ENCODE data around the gene TGFBR2. TPM values are rescaled to one million over a fixed set of nuclear protein-coding genes. Genes with fewer than 3 reads are reported as not detected.

Gene TGFBR2
- total RNA-seq, 4 donors from 2014 or later, result 338 to 406 (median 350) TPM

- WGBS, 2 donors, result 11 to 12% methylated on average over 9 of the region's 9 CpGs
- H3K27me3 ChIP-seq, result no peaks in the 10 kb centered on the region
- H3K27ac ChIP-seq, result peak overlapping the region; percentile 6 to 87 (median 76)
- H3K36me3 ChIP-seq, result peaks cover 0 to 58% (median 4%) of the 10 kb centered on the region in 3 donors
- DNase-seq (ENCODE audit: low spot score in 2 of 2), result no peak
- TF ChIP-seq POLR2A (IDR thresholded peaks at IDR 0.05), result no peak
- no peak for TF ChIP-seq EP300 (IDR thresholded peaks at IDR 0.05)
- peak in 1 of 5 experiments; percentile 6 for TF ChIP-seq CTCF (IDR thresholded peaks at IDR 0.05)
- no peaks in the 10 kb centered on the region for H3K9me3 ChIP-seq
- H3K4me3 ChIP-seq, result no peak overlapping the region
- H3K4me1 ChIP-seq, result peaks cover 3 to 100% (median 83%) of the 10 kb centered on the region in 4 donors
Measured at GRCh38 chr3:30658328-30659052, 52.1 kb downstream of the TGFBR2 start.

GRCh38 chr3:30659270-30660130 lies 53.1 kb downstream of the TGFBR2 start:
- Histone ChIP-seq H3K4me1 (peaks cover 3 to 100% (median 78%) of the 10 kb centered on the region in 4 donors), H3K4me3 (no peak overlapping the region), H3K27me3 (no peaks in the 10 kb centered on the region), H3K36me3 (peaks cover 0 to 48% (median 4%) of the 10 kb centered on the region in 3 donors), H3K27ac (peak overlapping the region; percentile 6 to 87 (median 76)), H3K9me3 (no peaks in the 10 kb centered on the region)
- 52 to 54% methylated on average over 7 of the region's 7 CpGs for WGBS, 2 donors
- TF ChIP-seq CTCF (IDR thresholded peaks at IDR 0.05) (no peak), EP300 (IDR thresholded peaks at IDR 0.05) (no peak), POLR2A (IDR thresholded peaks at IDR 0.05) (no peak)
- DNase-seq (ENCODE audit: low spot score in 2 of 2), result no peak

- Histone ChIP-seq H3K27me3 (no peaks in the 10 kb centered on the region), H3K36me3 (peaks cover 0 to 41% (median 4%) of the 10 kb centered on the region in 3 donors), H3K27ac (peak overlapping the region in 3 of 4 donors; percentile 42 to 82 (median 71)), H3K9me3 (no peaks in the 10 kb centered on the region), H3K4me3 (no peak overlapping the region), H3K4me1 (peaks cover 3 to 100% (median 74%) of the 10 kb centered on the region in 4 donors)
- no peak for DNase-seq (ENCODE audit: low spot score in 2 of 2)
- TF ChIP-seq EP300 (IDR thresholded peaks at IDR 0.05) (no peak), CTCF (IDR thresholded peaks at IDR 0.05) (no peak), POLR2A (IDR thresholded peaks at IDR 0.05) (no peak)
- 78 to 82% methylated on average over 3 of the region's 3 CpGs for WGBS, 2 donors
Measured at GRCh38 chr3:30660136-30660535, 53.7 kb downstream of the TGFBR2 start.

- WGBS, 2 donors, result 82 to 83% methylated on average over 3 of the region's 3 CpGs
- Histone ChIP-seq H3K36me3 (peaks cover 0 to 36% (median 1%) of the 10 kb centered on the region in 3 donors), H3K27ac (peak overlapping the region in 3 of 4 donors; percentile 42 to 82 (median 71)), H3K4me1 (peaks cover under 1 to 100% (median 73%) of the 10 kb centered on the region in 4 donors), H3K9me3 (no peaks in the 10 kb centered on the region), H3K4me3 (no peak overlapping the region), H3K27me3 (no peaks in the 10 kb centered on the region)
- no peak for DNase-seq (ENCODE audit: low spot score in 2 of 2)
- no peak for TF ChIP-seq EP300 (IDR thresholded peaks at IDR 0.05)
- TF ChIP-seq POLR2A (IDR thresholded peaks at IDR 0.05), result no peak
- TF ChIP-seq CTCF (IDR thresholded peaks at IDR 0.05), result no peak
Measured at GRCh38 chr3:30660656-30661055, 54.3 kb downstream of the TGFBR2 start.
